Neuron (in vitro differentiated cells): ENCODE data around the gene ACP4.
A peak's percentile ranks its signal among the peaks of the same experiment; 100 is the strongest.
"Not testable (repeated sequence)": the region's sequence is repeated elsewhere in the genome, so short reads cannot be mapped to it uniquely, and the experiment has no call there.

Experiments
- H2AFZ ChIP-seq: one replicate; pipeline ENCODE4 v1.6.1; 2013; ENCODE audit warnings: low read depth, mild to moderate bottlenecking, inconsistent platforms, low read length, moderate library complexity
- H3K27me3 ChIP-seq: one replicate; pipeline ENCODE4 v1.6.1; 2013; ENCODE audit warnings: low read length; ENCODE audit not compliant: insufficient read depth
- H3K36me3 ChIP-seq: one replicate; pipeline ENCODE4 v1.6.1; 2013; ENCODE audit warnings: low read length; ENCODE audit not compliant: insufficient read depth
- H3K4me1 ChIP-seq: one replicate; pipeline ENCODE4 v1.6.1; 2013; ENCODE audit warnings: low read length; ENCODE audit not compliant: insufficient read depth
- H3K4me3 ChIP-seq: 2 replicates; pipeline ENCODE4 v1.5.1; 2013; ENCODE audit warnings: mild to moderate bottlenecking, low read length, moderate library complexity
- H3K9me3 ChIP-seq: one replicate; pipeline ENCODE4 v1.6.1; 2013; ENCODE audit warnings: low read length

The ACP4 gene

GRCh38 chr19:50811622-50812238 lies 21.5 kb downstream of the ACP4 start:
- not testable (repeated sequence) for H3K4me1 ChIP-seq, H3K9me3 ChIP-seq, H3K36me3 ChIP-seq, H2AFZ ChIP-seq, H3K4me3 ChIP-seq
- peaks cover 12% of the 10 kb centered on the region for H3K27me3 ChIP-seq

DNA sequence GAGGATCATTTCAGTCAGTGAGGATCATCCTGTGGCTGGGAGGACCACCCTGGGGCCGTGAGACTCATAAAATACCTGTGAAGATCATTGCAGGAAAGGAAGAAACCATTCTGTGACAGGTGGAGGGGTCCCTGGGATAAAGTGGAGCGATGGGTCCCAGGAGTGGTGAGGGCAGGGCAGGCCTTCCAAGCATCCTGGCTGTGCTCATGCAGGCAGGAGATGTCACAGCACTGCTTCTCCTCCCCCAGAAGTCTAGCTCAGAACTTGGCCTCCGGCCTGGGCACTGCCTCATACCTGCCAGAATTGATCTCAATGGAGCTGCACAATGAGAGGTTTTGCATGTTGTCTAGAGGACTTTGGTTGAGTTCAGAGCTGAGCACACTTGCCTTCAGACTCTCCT lies 22.3 kb downstream of the ACP4 start:
- Histone ChIP-seq H2AFZ (no peak overlapping the region), H3K9me3 (no peaks in the 10 kb centered on the region), H3K4me3 (no peak overlapping the region), H3K4me1 (no peaks in the 10 kb centered on the region), H3K36me3 (no peaks in the 10 kb centered on the region), H3K27me3 (peaks cover 18% of the 10 kb centered on the region)

- Histone ChIP-seq H3K27me3 (peaks cover 42% of the 10 kb centered on the region), H3K4me1 (no peaks in the 10 kb centered on the region), H3K36me3 (no peaks in the 10 kb centered on the region), H3K4me3 (no peak overlapping the region), H2AFZ (no peak overlapping the region), H3K9me3 (no peaks in the 10 kb centered on the region)
These were observed 24.7 kb downstream of the ACP4 start for GRCh38 chr19:50814883-50815282.

DNA sequence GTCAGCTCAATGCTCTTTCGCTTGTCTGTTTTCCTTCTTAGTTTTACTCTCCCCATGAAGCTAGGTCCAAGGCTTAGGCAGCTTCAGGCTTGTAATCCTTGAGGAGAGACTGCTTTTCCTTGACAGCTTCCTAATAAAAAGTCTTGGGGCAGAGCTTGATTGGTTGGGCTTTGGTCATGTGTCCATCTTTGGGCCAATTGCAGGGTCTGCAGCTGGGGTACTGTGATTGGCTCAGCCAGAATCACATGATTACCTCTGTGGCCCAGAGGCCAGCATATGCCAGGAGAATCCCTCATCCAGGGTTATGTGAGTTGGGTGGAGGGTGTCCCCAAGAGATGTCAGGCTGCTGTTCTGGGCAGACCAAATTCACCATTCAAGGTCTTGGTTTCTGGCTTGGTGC lies 25.2 kb downstream of the ACP4 start:
- Histone ChIP-seq H3K9me3 (no peaks in the 10 kb centered on the region), H3K4me3 (no peak overlapping the region), H3K27me3 (peaks cover 47% of the 10 kb centered on the region), H3K4me1 (no peaks in the 10 kb centered on the region), H3K36me3 (no peaks in the 10 kb centered on the region), H2AFZ (no peak overlapping the region)

DNA sequence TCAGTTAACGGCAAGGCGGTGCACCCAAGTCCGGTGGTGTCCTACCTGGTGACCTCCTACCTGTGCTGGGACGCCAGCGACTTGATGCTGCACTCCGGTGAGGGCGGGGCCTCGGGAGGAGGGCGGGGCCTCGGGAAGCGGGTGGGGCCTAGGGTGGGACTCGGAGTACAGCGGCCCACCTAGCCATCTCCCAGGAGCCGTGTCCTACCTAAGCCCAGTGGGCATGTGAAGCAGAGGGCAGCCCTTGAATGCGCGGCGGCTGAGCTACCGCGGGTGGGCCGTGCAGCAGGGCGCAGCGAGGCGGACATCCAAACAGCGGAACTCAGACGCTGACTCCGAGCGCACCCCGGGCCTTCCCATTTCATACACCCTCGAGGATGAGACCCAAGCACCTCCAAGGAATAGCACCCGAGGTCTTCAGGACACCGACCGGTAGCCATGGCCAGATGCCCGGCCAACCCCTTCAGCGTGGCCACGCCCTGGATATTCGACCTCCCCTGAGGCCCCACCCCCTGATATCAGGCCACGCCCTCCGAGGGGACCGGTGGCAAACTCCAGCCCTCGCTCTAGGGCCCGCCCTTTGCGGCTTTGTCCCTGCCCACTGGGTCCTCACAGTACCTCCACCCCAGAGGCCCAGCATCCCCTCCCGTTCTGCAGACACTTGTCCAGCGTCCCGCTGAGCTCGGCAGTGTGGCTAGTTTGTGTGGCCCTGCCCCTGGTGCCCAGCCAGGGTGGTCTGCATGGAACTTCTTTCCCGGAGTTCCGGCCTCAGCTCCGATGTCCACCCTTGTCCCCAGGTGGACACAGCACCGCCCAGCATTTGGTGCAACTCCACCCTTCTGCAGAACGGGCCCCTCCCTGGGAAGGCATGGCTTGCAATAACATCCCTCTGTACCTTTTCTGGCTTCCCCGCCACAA lies 28.0 kb downstream of the ACP4 start:
- H3K4me1 ChIP-seq: no peaks in the 10 kb centered on the region
- H3K9me3 ChIP-seq: no peaks in the 10 kb centered on the region
- peaks cover 67% of the 10 kb centered on the region for H3K27me3 ChIP-seq
- H3K4me3 ChIP-seq: peak overlapping the region; percentile 7
- H3K36me3 ChIP-seq: no peaks in the 10 kb centered on the region
- no peak overlapping the region for H2AFZ ChIP-seq

GRCh38 chr19:50818859-50819472 lies 28.8 kb downstream of the ACP4 start:
- Histone ChIP-seq H3K4me1 (no peaks in the 10 kb centered on the region), H3K36me3 (no peaks in the 10 kb centered on the region), H3K4me3 (no peak overlapping the region), H3K27me3 (peaks cover 67% of the 10 kb centered on the region), H3K9me3 (no peaks in the 10 kb centered on the region), H2AFZ (no peak overlapping the region)

- no peaks in the 10 kb centered on the region for H3K36me3 ChIP-seq
- no peak overlapping the region for H3K4me3 ChIP-seq
- H3K27me3 ChIP-seq: peaks cover 67% of the 10 kb centered on the region
- H3K4me1 ChIP-seq: no peaks in the 10 kb centered on the region
- no peaks in the 10 kb centered on the region for H3K9me3 ChIP-seq
- no peak overlapping the region for H2AFZ ChIP-seq
These were observed 29.4 kb downstream of the ACP4 start for GRCh38 chr19:50819636-50820035.

- Histone ChIP-seq H2AFZ (no peak overlapping the region), H3K27me3 (peaks cover 63% of the 10 kb centered on the region), H3K36me3 (no peaks in the 10 kb centered on the region), H3K9me3 (no peaks in the 10 kb centered on the region), H3K4me1 (no peaks in the 10 kb centered on the region), H3K4me3 (no peak overlapping the region)
These were observed 29.9 kb downstream of the ACP4 start for GRCh38 chr19:50820086-50820485.

DNA sequence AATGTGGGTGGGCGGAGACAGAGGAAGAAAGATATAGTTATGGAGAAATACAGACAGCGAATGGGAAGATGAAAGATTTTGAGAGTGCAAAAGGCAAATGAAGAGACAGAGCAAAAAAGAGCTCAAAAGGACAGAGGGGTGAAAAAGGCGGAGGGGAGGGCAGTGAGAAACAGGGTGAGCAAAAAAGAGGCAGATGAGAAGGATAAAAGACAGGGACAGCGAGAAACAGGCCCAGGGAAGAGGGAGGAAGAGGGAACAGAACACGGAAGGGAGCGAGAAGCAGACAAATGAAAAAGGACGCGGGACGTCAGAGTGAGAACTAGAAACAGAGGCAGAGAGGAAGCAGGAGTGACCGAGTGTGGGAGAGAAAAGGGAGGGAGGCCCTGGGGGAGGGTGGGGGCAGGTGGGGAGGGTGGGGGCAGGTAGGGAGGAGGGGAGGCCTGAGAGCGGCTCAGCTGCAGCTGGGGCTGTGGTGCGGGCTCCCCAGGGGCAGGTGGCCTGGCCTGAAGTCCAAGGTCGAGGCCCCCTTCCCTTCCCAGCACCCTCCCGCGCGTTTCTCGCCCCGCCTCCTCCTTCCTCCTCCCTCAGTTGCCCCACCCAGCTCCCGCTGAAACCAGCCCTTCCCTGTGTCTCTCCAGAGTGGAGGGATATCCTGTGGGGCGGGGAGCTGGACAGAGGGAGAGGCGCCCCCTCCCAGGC lies 30.5 kb downstream of the ACP4 start:
- H3K36me3 ChIP-seq: no peaks in the 10 kb centered on the region
- no peaks in the 10 kb centered on the region for H3K4me1 ChIP-seq
- H3K4me3 ChIP-seq: no peak overlapping the region
- H2AFZ ChIP-seq: no peak overlapping the region
- peaks cover 58% of the 10 kb centered on the region for H3K27me3 ChIP-seq
- H3K9me3 ChIP-seq: no peaks in the 10 kb centered on the region

DNA sequence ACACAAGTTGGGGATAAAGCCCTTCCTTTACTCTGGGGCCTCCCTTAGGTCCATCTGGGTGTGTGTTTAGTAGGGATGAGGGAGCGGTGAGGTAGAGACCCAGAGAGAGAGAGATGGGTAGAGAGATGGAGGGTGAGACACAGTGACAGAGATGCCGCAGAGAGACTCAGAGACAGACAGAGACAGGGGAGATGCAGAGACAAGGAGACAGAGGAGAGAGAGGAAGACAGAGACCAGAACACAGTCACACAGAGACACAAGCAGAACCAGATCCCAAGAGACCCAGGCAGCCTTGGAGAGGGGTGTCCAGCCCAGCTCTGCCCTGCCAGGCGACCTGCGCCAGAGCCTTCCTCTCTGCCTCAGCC lies 31.0 kb downstream of the ACP4 start:
- Histone ChIP-seq H3K9me3 (no peaks in the 10 kb centered on the region), H3K36me3 (no peaks in the 10 kb centered on the region), H3K27me3 (peaks cover 55% of the 10 kb centered on the region), H3K4me3 (no peak overlapping the region), H3K4me1 (no peaks in the 10 kb centered on the region), H2AFZ (no peak overlapping the region)

DNA sequence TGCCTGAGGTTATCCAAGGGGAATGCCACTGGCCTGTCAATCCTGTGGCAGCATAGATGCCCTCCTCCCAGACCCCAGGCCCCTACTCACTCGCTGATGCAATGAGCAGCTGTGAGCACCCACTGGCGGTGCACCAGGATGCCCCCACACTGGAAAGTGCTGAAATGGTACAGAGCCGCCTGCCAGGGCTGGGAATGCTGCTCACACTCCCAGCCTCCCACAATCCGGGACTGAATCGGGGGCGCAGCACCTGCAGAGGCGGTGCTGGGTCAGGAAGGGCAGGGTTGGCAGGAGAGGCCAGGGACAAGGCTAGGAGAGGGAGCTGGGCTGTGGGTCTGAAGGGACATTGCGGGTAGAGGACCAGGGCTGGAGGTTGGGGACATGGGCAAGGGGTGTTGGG lies 31.4 kb downstream of the ACP4 start:
- Histone ChIP-seq H3K27me3 (peaks cover 55% of the 10 kb centered on the region), H2AFZ (no peak overlapping the region), H3K9me3 (no peaks in the 10 kb centered on the region), H3K4me3 (no peak overlapping the region), H3K36me3 (no peaks in the 10 kb centered on the region), H3K4me1 (no peaks in the 10 kb centered on the region)

- H3K27me3 ChIP-seq: peaks cover 46% of the 10 kb centered on the region
- no peaks in the 10 kb centered on the region for H3K4me1 ChIP-seq
- no peaks in the 10 kb centered on the region for H3K36me3 ChIP-seq
- H3K9me3 ChIP-seq: no peaks in the 10 kb centered on the region
- H3K4me3 ChIP-seq: no peak overlapping the region
- H2AFZ ChIP-seq: no peak overlapping the region
These were observed 32.5 kb downstream of the ACP4 start for GRCh38 chr19:50822661-50823208.
